ENCODE measurements around the gene CD44.

GRCh38 chr11:35101223-35101622, 37.7 kb upstream of the CD44 start:
- TF ChIP-seq, protein P1, sequence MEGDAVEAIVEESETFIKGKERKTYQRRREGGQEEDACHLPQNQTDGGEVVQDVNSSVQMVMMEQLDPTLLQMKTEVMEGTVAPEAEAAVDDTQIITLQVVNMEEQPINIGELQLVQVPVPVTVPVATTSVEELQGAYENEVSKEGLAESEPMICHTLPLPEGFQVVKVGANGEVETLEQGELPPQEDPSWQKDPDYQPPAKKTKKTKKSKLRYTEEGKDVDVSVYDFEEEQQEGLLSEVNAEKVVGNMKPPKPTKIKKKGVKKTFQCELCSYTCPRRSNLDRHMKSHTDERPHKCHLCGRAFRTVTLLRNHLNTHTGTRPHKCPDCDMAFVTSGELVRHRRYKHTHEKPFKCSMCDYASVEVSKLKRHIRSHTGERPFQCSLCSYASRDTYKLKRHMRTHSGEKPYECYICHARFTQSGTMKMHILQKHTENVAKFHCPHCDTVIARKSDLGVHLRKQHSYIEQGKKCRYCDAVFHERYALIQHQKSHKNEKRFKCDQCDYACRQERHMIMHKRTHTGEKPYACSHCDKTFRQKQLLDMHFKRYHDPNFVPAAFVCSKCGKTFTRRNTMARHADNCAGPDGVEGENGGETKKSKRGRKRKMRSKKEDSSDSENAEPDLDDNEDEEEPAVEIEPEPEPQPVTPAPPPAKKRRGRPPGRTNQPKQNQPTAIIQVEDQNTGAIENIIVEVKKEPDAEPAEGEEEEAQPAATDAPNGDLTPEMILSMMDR (IDR thresholded peaks at IDR 0.05 in 4 of 5, conservative IDR thresholded peaks at IDR 0.05 in 1 of 5), result no peak
- no peak for TF ChIP-seq POLR2A (IDR thresholded peaks at IDR 0.05)

All from gastrocnemius medialis (tissue), 4 donors.